ENCODE data around the gene C10orf95.

Gene C10orf95

GRCh38 chr10:102463983-102464382 is 12.6 kb upstream of the C10orf95 start:
- Histone ChIP-seq H3K4me1 (ENCODE audit: control insufficient read depth in 1 of 2, insufficient read depth in 2 of 2, low read length in 2 of 2) (peaks cover 11 to 19% of the 10 kb centered on the region in 2 experiments), H2BK12ac (ENCODE audit: low read length) (no peak overlapping the region), H2BK120ac (ENCODE audit: insufficient read depth, low read length, poor library complexity) (no peak overlapping the region), H3K14ac (ENCODE audit: low read length) (no peak overlapping the region), H3K4me2 (ENCODE audit: low read length) (no peak overlapping the region), H3K9ac (ENCODE audit: low read length) (no peak overlapping the region), H3K27ac (ENCODE audit: low read depth, low read length) (no peak overlapping the region), H4K8ac (ENCODE audit: low read depth, low read length) (no peak overlapping the region), H2BK5ac (ENCODE audit: low read depth, low read length, poor library complexity) (no peak overlapping the region), H2AK5ac (ENCODE audit: low read length) (no peak overlapping the region), H3K27me3 (ENCODE audit: insufficient read depth, low read length) (no peaks in the 10 kb centered on the region), H3K23ac (ENCODE audit: low read length) (no peak overlapping the region), H3K4me3 (ENCODE audit: low read depth, low read length) (no peak overlapping the region), H3K18ac (ENCODE audit: low read length) (no peak overlapping the region), H3K4ac (ENCODE audit: low read depth, low read length) (no peak overlapping the region), H4K12ac (ENCODE audit: low read depth, low read length) (no peak overlapping the region), H3K9me3 (ENCODE audit: insufficient read depth, low read depth, low read length) (peaks cover 1% of the 10 kb centered on the region), H3K79me2 (ENCODE audit: control insufficient read depth, insufficient read depth, low read length, poor library complexity) (peaks cover 3% of the 10 kb centered on the region), H4K91ac (ENCODE audit: low read depth, low read length) (no peak overlapping the region), H3K79me1 (ENCODE audit: low read length) (peaks cover 6% of the 10 kb centered on the region), H2AFZ (ENCODE audit: insufficient read depth, low read length, poor library complexity) (no peak overlapping the region), H3K36me3 (ENCODE audit: control insufficient read depth in 1 of 2, insufficient read depth in 2 of 2, low read length in 2 of 2) (peaks cover 0 to 1% of the 10 kb centered on the region in 2 experiments)
- WGBS (ENCODE audit: extremely low coverage, insufficient coverage, insufficient read length), result no CpG with 5 or more reads among the region's 10 CpGs
- DNase-seq, result no peak

GRCh38 chr10:102462512-102463054 is 11.2 kb upstream of the C10orf95 start:
- no CpG with 5 or more reads among the region's 6 CpGs for WGBS (ENCODE audit: extremely low coverage, insufficient coverage, insufficient read length)
- H2AK5ac ChIP-seq (ENCODE audit: low read length), result no peak overlapping the region
- H3K36me3 ChIP-seq (ENCODE audit: control insufficient read depth in 1 of 2, insufficient read depth in 2 of 2, low read length in 2 of 2), result no peaks in the 10 kb centered on the region
- DNase-seq, result no peak
- no peak overlapping the region for H3K23ac ChIP-seq (ENCODE audit: low read length)
- peaks cover 11 to 19% of the 10 kb centered on the region in 2 experiments for H3K4me1 ChIP-seq (ENCODE audit: control insufficient read depth in 1 of 2, insufficient read depth in 2 of 2, low read length in 2 of 2)
- H3K27me3 ChIP-seq (ENCODE audit: insufficient read depth, low read length), result no peaks in the 10 kb centered on the region
- H2BK120ac ChIP-seq (ENCODE audit: insufficient read depth, low read length, poor library complexity), result no peak overlapping the region
- H3K14ac ChIP-seq (ENCODE audit: low read length), result no peak overlapping the region
- no peak overlapping the region for H4K8ac ChIP-seq (ENCODE audit: low read depth, low read length)
- H2BK12ac ChIP-seq (ENCODE audit: low read length), result no peak overlapping the region
- H2BK5ac ChIP-seq (ENCODE audit: low read depth, low read length, poor library complexity), result no peak overlapping the region
- H3K4me2 ChIP-seq (ENCODE audit: low read length), result peak overlapping the region; percentile 14
- no peak overlapping the region for H3K9ac ChIP-seq (ENCODE audit: low read length)
- peaks cover 3% of the 10 kb centered on the region for H3K79me2 ChIP-seq (ENCODE audit: control insufficient read depth, insufficient read depth, low read length, poor library complexity)
- H3K27ac ChIP-seq (ENCODE audit: low read depth, low read length), result no peak overlapping the region
- H3K79me1 ChIP-seq (ENCODE audit: low read length), result peaks cover 6% of the 10 kb centered on the region
- H2AFZ ChIP-seq (ENCODE audit: insufficient read depth, low read length, poor library complexity), result no peak overlapping the region
- H3K9me3 ChIP-seq (ENCODE audit: insufficient read depth, low read depth, low read length), result peaks cover 1% of the 10 kb centered on the region
- H4K91ac ChIP-seq (ENCODE audit: low read depth, low read length), result no peak overlapping the region
- no peak overlapping the region for H3K18ac ChIP-seq (ENCODE audit: low read length)
- no peak overlapping the region for H3K4ac ChIP-seq (ENCODE audit: low read depth, low read length)
- no peak overlapping the region for H4K12ac ChIP-seq (ENCODE audit: low read depth, low read length)
- no peak overlapping the region for H3K4me3 ChIP-seq (ENCODE audit: low read depth, low read length)

- peaks cover 3% of the 10 kb centered on the region for H3K79me2 ChIP-seq (ENCODE audit: control insufficient read depth, insufficient read depth, low read length, poor library complexity)
- peaks cover 1% of the 10 kb centered on the region for H3K9me3 ChIP-seq (ENCODE audit: insufficient read depth, low read depth, low read length)
- peak overlapping the region; percentile 98 for H4K8ac ChIP-seq (ENCODE audit: low read depth, low read length)
- peak; percentile 98 to 99 for DNase-seq
- peak overlapping the region; percentile 94 for H2AFZ ChIP-seq (ENCODE audit: insufficient read depth, low read length, poor library complexity)
- H3K79me1 ChIP-seq (ENCODE audit: low read length), result peaks cover 6% of the 10 kb centered on the region
- H2AK5ac ChIP-seq (ENCODE audit: low read length), result no peak overlapping the region
- peak overlapping the region; percentile 93 for H4K12ac ChIP-seq (ENCODE audit: low read depth, low read length)
- peaks cover 11 to 19% of the 10 kb centered on the region in 2 experiments for H3K4me1 ChIP-seq (ENCODE audit: control insufficient read depth in 1 of 2, insufficient read depth in 2 of 2, low read length in 2 of 2)
- H3K23ac ChIP-seq (ENCODE audit: low read length), result no peak overlapping the region
- peak overlapping the region; percentile 21 for H3K9ac ChIP-seq (ENCODE audit: low read length)
- H2BK12ac ChIP-seq (ENCODE audit: low read length), result peak overlapping the region; percentile 75
- H3K4me2 ChIP-seq (ENCODE audit: low read length), result peak overlapping the region; percentile 95
- no peaks in the 10 kb centered on the region for H3K27me3 ChIP-seq (ENCODE audit: insufficient read depth, low read length)
- H3K36me3 ChIP-seq (ENCODE audit: control insufficient read depth in 1 of 2, insufficient read depth in 2 of 2, low read length in 2 of 2), result no peaks in the 10 kb centered on the region
- WGBS (ENCODE audit: extremely low coverage, insufficient coverage, insufficient read length), result no CpG with 5 or more reads among the region's 54 CpGs
- peak overlapping the region; percentile 16 for H2BK5ac ChIP-seq (ENCODE audit: low read depth, low read length, poor library complexity)
- peak overlapping the region; percentile 2 for H3K27ac ChIP-seq (ENCODE audit: low read depth, low read length)
- H2BK120ac ChIP-seq (ENCODE audit: insufficient read depth, low read length, poor library complexity), result peak overlapping the region; percentile 74
- H3K14ac ChIP-seq (ENCODE audit: low read length), result peak overlapping the region; percentile 45
- H4K91ac ChIP-seq (ENCODE audit: low read depth, low read length), result peak overlapping the region; percentile 87
- H3K18ac ChIP-seq (ENCODE audit: low read length), result no peak overlapping the region
- H3K4ac ChIP-seq (ENCODE audit: low read depth, low read length), result peak overlapping the region; percentile 38
- H3K4me3 ChIP-seq (ENCODE audit: low read depth, low read length), result peak overlapping the region; percentile 50
These were observed 10.1 kb upstream of the C10orf95 start for GRCh38 chr10:102461187-102462054.

- Histone ChIP-seq H3K14ac (ENCODE audit: low read length) (peak overlapping the region; percentile 45), H2AFZ (ENCODE audit: insufficient read depth, low read length, poor library complexity) (peak overlapping the region; percentile 94), H3K4ac (ENCODE audit: low read depth, low read length) (peak overlapping the region; percentile 38), H4K12ac (ENCODE audit: low read depth, low read length) (peak overlapping the region; percentile 93), H3K9ac (ENCODE audit: low read length) (no peak overlapping the region), H3K4me3 (ENCODE audit: low read depth, low read length) (no peak overlapping the region), H3K4me1 (ENCODE audit: control insufficient read depth in 1 of 2, insufficient read depth in 2 of 2, low read length in 2 of 2) (peaks cover 14 to 19% of the 10 kb centered on the region in 2 experiments), H3K27me3 (ENCODE audit: insufficient read depth, low read length) (no peaks in the 10 kb centered on the region), H4K8ac (ENCODE audit: low read depth, low read length) (peak overlapping the region; percentile 98), H2BK5ac (ENCODE audit: low read depth, low read length, poor library complexity) (no peak overlapping the region), H2BK120ac (ENCODE audit: insufficient read depth, low read length, poor library complexity) (peak overlapping the region; percentile 74), H3K79me1 (ENCODE audit: low read length) (peaks cover 8% of the 10 kb centered on the region), H3K23ac (ENCODE audit: low read length) (no peak overlapping the region), H3K4me2 (ENCODE audit: low read length) (peak overlapping the region; percentile 95), H3K79me2 (ENCODE audit: control insufficient read depth, insufficient read depth, low read length, poor library complexity) (peaks cover 3% of the 10 kb centered on the region), H3K9me3 (ENCODE audit: insufficient read depth, low read depth, low read length) (peaks cover 1% of the 10 kb centered on the region), H4K91ac (ENCODE audit: low read depth, low read length) (peak overlapping the region; percentile 87), H3K18ac (ENCODE audit: low read length) (peak overlapping the region; percentile 11), H2BK12ac (ENCODE audit: low read length) (peak overlapping the region; percentile 75), H2AK5ac (ENCODE audit: low read length) (peak overlapping the region; percentile 55), H3K36me3 (ENCODE audit: control insufficient read depth in 1 of 2, insufficient read depth in 2 of 2, low read length in 2 of 2) (peaks cover 0 to 2% of the 10 kb centered on the region in 2 experiments), H3K27ac (ENCODE audit: low read depth, low read length) (peak overlapping the region; percentile 2)
- no CpG with 5 or more reads among the region's 8 CpGs for WGBS (ENCODE audit: extremely low coverage, insufficient coverage, insufficient read length)
- no peak for DNase-seq
These were observed 9.5 kb upstream of the C10orf95 start for GRCh38 chr10:102460836-102461186.
